ENCODE measurements around the gene DUSP6.

DNA sequence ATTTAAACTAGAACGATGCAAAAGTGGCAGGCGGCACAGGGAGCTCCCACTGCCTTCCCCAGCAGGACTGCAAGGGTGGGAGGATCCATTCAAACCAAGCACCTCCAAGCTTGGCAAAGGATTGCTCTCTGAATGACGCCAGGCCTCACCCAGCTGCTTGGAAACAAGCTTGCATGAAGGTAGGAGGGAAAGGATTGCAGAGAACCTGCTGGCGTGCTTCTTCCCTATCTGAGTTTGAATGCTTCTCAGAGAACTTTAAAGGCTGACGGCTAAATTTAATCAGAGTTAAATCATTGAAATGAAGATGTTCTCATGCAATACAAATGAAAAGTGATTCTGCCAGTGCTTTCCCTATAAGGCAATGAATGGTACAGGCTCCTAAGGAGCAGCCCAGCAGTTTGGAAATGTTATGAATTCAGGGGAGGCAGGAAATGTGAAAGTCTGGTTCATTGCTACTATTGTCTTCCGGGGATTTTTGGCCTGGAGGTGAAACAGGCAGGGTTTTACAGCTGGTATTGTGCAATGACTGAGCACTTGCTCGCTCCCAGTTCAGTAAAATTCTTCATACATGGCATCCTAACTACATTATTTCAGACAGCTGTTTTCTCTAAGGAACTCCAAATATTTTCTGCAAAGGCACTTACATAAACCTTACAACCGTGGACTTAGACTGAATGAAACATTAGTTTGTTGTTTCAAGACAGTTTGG is 31.9 kb upstream of the DUSP6 start:
- TF ChIP-seq POLR2AphosphoS5 (IDR thresholded peaks at IDR 0.05; ENCODE audit: low read depth, low read length) = no peak
- TF ChIP-seq POLR2A (IDR thresholded peaks at IDR 0.05; ENCODE audit: low read depth, low read length) = no peak
- TF ChIP-seq TAF1 (IDR thresholded peaks at IDR 0.05; ENCODE audit: borderline replicate concordance, low read depth, low read length) = no peak
